ENCODE data around the gene SPATC1L.
"Not testable (repeated sequence)": the region's sequence is repeated elsewhere in the genome, so short reads cannot be mapped to it uniquely, and the experiment has no call there.

Gene SPATC1L

DNA sequence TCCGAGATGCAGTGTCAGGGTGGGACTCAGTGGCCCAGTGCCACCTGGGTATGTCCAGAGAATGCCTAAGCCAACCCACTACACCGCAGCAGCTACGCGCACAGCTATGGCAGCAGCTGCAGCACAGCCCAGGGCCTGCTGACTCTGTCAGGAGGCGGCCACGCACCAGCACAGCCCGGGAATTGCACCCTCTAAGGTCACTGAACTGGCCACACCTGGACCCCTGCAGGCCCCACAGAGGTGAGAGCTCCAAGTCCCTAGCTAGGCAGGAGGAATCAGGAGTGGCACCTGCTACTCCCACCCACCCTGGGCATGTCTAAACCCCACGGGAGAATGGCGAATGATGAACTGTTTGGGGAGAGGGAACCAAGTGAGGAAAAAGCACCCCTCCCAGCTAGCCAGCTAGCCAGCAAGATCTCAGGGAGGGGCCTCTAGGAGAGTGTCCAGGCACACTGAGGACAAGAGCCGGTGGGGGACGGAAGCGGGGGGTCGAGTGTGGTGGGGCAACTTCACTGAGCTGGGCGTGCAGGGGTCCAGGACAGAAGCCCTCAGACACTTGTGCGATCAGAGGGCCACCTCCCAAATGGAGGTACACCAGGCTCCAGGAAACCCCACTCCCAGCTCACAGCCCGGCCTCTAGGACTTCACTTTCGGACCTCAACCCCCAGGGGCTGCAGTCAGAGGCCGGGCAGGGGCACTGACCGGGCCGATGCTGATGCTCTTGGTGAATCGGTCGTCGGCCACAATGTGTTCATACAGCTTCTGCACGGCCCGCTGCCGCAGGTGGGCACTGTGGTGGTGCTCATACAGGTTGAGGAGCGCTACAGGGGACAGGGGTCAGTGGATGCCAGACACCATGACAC lies 30.4 kb upstream of the SPATC1L start:
- DNase-seq, result no peak

DNA sequence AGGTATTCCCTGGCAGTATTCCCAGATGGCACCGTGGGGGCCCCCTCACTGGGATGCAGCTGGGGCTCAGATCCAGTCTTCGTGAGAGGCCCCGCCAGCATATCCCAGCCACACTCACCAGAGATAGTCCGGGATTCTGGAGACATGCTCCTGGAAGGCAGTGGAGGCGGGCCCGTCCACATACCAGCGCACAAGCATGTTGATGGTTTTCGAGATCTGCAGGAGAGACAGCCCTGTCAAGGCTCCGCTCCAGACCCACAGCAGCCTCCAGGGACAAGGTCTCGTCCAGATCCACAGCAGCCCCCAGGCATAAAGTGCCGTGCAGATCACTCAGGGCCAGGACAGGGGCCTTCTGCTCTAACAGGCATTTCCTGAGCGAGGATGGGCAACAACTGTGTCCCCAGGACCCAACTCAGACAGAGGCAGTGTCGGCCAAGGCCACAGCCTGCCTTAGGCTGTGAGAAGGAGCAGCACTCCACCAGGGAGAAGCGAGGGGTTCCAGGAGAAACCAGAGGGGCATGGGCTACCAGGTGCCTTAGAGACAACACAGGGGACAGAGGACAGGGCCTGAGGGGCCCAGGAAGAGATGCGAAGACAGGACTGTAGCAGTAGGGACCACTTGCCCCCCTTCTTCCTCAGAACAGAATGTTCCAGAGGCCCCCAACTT lies 29.5 kb upstream of the SPATC1L start:
- DNase-seq, result no peak

DNA sequence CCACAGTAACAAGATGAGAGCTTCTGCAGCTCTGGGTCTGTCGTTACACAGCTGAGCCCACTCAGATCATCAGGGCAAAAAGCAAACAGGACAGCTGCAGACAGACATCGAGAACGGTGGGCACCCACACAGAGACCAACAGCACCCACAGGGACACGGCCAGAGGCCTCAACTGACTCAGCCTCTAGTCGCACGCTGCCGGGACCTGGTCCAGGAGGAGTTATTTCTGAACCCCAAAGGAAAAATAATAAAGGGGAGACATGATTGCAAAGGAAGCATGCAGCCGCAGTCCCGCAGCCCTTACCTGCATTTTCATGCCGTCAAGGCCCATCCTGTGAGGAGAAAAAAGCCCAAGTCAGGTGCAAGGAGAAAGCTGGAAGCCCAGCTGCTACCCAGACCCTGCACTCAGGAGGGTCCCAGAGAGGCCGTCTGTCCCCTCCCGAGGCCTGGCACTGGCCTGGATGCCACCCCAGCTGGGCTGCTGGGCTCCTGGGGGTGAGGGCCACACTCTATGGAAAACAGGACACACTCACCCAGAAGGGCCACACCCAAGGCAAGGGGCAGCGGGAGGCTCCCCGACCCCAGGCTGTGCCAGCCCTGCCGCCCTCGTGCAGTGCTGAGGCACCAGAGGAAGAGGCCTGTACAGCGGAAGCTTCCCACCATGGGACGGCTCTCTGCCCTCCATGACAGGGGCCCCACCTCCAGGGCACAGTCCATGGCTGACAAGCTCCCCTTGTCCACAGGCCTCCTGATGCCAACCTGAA lies 28.6 kb upstream of the SPATC1L start:
- no peak for DNase-seq

DNA sequence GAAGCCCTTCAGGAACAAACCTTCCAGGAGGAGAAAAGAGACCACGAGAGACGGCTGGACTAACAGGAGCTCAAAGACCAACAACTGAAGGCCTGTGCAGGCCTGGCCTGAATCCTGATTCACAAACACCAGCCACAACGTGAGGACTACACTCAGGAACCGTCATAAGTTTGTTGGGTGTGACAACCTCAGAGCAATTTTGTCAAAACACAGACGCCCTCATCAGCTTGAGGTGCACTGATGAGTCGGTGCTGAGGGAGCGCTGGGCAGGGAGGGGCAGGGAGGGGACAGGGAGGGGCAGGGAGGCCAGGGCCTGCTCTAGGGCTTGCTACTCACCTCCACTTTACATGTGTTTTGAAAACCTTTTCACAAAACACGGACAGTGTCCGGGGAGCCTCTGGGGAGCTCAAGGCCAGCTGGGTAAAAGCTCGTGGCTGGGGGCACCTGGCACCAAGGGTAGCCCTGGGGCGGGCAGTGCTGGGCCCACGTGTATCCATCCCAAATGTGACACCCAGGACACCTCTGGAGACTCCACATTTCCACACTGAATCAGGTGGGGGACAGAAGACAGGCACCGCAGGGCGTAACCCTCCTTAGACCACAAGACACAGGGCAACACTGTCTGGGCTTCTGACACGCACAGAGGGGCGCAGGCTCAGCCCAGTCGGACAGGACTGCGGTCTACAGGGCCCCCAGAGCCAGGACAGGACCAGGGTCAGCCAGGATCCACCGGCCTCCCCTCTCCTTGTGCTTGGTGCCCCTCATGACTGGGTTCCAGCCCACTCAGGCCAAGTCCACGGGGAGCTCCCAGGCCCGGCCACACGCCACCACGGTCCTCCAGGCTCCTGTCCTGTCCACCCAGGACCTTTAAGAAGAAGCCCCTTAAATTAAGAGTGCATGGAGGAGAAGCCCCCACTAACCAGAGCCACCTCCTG lies 27.8 kb upstream of the SPATC1L start:
- no peak for DNase-seq

- DNase-seq, result no peak
Measured at GRCh38 chr21:46211376-46211775, 27.1 kb upstream of the SPATC1L start.

DNA sequence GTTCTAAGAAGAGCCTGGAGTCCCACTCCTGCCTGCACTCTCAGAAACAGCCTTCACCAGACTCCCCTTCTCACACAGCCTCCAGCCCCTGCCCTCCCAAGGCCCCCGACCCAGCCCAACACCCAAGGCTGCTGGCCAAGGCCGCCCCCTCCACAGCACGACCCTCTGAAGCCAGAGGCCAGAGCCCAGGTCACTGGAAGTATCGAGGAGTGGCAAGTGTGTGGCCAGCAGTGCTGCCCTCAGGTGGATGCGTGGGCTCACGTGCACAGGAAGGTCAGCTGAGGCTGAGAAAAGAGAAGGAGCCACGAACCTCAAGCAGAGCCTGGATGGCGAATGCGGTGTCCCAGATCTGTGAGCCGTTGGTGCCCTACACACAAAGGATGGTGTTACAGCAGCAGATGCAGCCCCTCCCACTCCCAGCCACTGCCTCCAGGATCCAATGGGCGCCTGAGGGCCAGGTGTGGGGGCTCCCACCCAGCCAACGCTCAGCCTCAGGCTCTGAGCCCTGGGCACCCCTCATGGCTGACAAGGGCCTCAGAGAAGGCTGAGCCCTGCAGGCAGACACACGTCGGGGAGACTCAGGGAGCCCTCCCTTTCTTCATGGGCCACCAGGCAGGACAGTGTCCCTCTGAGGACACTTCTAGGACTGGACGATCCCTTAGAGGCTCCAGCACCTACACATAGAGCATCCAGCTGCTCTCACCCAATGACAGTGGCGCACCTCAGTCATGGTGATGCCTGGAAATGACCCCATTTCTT lies 26.3 kb upstream of the SPATC1L start:
- DNase-seq, result no peak

GRCh38 chr21:46208761-46209721 lies 24.8 kb upstream of the SPATC1L start:
- DNase-seq, result no peak

DNA sequence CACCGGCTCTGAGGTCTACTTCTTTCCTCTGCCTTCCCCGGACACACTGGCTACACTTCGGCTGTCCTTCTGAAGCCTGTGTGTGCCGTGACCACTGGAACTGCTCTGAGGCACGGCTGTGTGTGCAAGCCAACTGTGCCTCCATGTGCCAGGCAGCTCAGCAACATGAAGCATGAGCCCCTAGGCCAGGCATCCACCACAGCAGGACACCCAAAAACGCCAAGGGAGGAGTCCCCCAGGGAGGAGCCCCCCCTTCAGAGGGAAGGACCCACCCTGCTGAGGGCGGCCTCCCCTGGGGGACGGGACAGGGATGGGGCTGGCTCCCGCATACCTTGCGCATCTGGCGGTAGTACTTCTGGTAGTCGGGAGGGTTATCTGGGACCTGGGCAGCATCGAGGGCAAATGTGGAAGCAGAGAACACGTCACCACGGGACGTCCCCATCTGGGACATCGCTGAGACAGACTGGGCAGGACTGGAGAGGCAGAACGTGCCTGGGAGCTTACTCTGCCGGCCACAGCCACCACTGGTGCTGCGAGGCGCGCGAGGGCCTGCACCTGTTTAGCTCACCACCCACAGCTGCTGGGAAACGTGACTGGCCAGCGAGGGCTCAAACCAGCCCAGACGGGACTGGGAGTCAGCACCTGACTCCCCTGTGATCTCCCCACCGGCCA lies 23.8 kb upstream of the SPATC1L start:
- no peak for DNase-seq

GRCh38 chr21:46207006-46207919 lies 23.0 kb upstream of the SPATC1L start:
- no peak for DNase-seq

- no peak for DNase-seq
Measured at GRCh38 chr21:46206163-46207005, 22.1 kb upstream of the SPATC1L start.

GRCh38 chr21:46205766-46206162 lies 21.5 kb upstream of the SPATC1L start:
- DNase-seq, result no peak

DNA sequence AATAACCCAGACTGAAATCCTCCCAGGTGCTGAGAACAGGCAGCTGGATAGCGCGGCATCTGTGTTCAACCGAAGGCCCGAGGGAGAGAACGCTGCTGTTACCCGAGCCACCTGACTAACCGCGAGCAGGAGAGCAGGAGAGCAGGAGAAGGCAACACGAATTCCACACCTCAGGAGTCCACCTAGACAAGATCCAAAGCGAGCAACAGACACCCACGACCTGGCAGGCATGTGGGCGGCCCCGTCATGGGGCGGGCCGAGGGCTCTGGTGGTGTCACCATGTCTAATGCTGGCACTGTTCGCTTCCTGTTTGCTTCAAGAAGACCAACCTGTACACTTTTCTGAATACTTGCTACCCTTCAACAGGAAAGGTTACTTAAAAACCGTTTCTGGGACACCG lies 20.9 kb upstream of the SPATC1L start:
- DNase-seq, result no peak

DNA sequence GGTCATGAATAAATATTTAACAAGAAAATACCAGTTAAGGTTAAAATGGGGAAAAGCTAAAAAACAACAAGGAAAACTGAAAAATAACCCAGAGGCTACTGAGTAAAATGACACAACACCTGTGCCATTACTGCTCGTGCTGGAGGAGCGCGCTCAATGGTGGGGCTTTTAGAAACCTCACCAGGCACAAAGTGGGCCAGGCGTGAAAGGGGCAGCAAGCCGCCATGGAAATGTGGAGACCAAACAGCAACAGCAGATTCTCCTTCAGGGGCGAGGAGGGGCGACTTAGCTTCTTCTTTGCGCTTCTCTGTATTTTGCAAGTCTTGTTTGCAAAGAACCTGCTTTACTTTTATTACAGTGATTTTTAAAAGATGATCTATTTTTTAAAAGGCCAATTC lies 18.9 kb upstream of the SPATC1L start:
- no peak for DNase-seq

DNA sequence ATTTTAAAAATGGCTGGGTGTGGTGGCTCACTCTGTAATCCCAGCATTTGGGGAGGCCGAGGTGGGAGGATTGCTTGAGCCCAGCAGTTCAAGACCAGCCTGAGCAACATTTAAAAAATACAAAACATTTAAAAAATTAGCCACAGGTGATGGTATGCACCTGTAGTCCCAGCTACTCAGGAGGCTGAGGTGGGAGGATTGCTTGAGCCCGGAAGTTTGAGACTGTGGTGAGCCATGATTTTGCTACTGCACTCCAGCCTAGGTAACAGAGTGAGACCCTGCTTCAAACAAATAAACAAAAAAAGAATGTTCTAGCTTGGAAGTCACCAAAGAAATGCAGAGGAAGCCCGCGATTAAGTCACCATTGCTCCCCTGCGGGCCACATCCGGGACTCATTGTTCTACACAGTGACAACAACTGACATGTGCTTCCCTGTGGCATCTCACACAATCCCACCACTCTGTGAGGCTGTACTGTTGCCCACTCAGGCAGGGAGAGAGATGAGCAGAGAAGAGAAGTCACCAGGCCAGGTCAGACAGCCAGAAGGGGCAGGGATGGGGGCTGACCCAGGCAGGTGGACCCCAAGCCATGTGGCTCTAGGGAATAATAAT lies 18.4 kb upstream of the SPATC1L start:
- no peak for DNase-seq

DNA sequence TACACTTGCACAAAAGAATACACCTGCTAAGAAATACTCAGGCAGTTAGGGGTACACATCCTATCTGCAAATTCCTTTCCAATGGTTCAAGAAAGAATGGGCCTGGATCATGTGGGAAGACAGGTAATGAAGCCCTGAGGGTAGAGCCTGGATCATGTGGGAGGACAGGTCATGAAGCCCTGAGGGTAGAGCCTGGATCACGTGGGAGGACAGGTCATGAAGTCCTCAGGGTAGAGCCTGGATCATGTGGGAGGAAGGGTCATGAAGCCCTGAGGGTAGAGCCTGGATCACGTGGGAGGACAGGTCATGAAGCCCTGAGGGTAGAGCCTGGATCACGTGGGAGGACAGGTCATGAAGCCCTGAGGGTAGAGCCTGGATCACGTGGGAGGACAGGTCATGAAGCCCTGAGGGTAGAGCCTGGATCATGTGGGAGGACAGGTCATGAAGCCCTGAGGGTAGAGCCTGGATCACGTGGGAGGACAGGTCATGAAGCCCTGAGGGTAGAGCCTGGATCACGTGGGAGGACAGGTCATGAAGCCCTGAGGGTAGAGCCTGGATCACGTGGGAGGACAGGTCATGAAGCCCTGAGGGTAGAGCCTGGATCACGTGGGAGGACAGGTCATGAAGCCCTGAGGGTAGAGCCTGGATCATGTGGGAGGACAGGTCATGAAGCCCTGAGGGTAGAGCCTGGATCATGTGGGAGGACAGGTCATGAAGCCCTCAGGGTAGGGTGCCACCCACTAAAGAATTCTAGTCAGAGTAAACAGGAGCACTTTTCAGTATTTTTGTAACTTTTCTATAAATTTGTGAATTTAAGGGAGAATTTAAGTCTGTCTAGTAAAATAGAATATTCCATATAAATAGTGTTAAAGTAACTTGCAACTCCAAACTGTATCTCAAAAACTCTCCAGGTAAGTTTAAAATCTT lies 16.9 kb upstream of the SPATC1L start:
- DNase-seq, result not testable (repeated sequence)

Data from activated CD8-positive, alpha-beta memory T cell treated with anti-CD3 and anti-CD28 coated beads, Interleukin-2, amount 50 U/mL, for 48 hours (primary cell).